GM19240 (cell line): ENCODE data around the gene CCDC102A.

Experiments used
- DNase-seq: peaks from one replicate; pipeline ENCODE4 v3.0.0; 2011; ENCODE audit warnings: low spot score; ENCODE audit not compliant: insufficient read length

CCDC102A gene

DNA sequence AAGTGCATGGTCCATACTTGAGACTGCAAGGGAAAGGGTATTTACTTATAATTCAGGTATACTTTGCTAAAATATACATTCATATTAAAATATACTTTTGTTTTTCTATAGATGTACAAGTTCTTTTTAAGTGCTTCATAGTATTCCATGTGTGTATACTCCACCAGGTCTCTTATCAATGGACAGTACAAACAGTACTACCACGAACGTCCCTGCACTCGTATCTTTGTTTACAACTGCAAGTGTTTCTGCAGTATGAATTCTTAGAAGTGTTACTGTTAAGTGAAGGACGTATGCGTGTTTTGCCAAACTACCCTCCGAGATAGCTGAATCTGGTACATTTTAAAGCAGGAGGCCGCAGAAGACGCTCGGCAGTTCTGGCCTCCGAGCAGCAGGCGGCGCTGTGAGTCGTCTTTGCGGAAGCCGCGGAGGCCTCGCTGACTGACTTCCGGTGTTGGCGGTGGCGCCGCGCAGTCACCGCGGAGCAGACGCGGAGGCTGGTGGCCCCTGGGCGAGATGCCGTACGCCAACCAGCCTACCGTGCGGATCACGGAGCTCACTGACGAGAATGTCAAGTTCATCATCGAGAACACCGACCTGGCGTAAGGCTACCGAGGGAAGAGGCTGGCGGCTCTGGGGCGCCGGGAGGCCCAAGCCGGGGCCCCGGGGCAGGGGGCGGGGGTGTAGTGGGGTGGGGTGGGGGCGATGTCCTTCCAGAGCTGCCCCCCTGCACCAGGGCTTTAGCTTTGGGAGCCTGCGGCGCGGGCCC is 74.0 kb downstream of the CCDC102A start, which contains the start of gene POLR2C:
TSS of gene POLR2C (plus strand) at position 471 of the 769 bp plus-strand sequence. CDS start at position 517, 46 bp downstream.
- peak; percentile 89 for DNase-seq
